Measurements from ENCODE around the gene SP2. TPM values are rescaled to one million over a fixed set of nuclear protein-coding genes. Genes with fewer than 3 reads are reported as not detected.
A peak's percentile ranks its signal among the peaks of the same experiment; 100 is the strongest.

Gene SP2
- 10 to 100 TPM; 20.9 to 25.6 (median 23.1) TPM for total RNA-seq

DNA sequence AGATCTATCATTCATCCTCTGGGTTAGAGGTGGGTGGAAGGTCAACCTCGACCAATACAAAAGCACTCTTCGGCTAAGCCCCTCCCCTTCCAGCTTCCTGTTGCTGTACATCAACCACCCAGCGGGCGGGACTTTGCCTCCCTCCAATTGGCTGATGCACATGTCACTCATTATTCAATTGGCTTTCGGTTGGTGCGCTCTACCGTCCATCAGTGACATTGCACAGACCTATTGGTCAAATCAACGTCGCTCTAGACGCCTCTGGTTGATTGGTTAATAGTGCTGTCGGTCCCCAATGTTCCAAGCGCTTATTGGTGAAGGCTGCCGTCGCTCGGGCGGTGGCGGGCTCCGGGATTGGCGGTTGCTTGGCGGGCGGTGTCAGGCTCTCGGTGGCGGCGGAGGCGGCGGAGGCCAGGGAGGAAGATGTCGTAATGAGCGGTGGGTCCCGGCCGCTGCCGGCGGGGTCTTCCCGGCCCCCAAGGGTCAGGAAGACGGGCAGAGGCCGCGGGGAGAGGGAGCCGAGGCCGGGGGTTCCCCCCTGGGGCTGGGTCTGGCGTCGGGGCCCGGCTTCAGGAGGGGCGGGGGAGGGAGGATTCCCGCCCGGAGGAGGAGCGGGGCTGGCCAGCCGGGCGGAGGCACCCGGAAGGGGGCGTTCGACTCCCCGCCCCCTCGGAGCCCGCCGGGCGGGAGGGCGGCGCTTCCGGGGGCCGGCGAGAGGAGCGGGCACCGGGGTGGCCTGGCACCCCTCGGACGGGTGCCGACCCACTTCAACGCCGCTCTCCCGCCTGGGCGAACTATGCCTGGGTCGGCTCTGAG, at the start of gene SP2:
SP2 (plus strand) TSS at position 381 of the 816 bp plus-strand sequence; CDS start at position 432, 51 bp downstream.
- no peaks in the 10 kb centered on the region for H3K9me3 Mint-ChIP-seq
- H3K4me3 Mint-ChIP-seq = peak within 1 kb of the TSS; percentile 97
- H3K4me1 Mint-ChIP-seq (ENCODE audit: low read depth) = peaks cover 34% of the 10 kb centered on the region
- peak; percentile 92 for ATAC-seq
- H3K27me3 Mint-ChIP-seq (ENCODE audit: low read depth) = no peaks in the 10 kb centered on the region
- peak; percentile 99 for DNase-seq
- peaks cover 11% of the 10 kb centered on the region for H3K36me3 Mint-ChIP-seq (ENCODE audit: insufficient read depth)

GRCh38 chr17:47846716-47847340, 49.2 kb upstream of the SP2 start:
- ATAC-seq (no peak), DNase-seq (no peak)
- Mint-ChIP-seq H3K27me3 (ENCODE audit: low read depth) (peaks cover 60% of the 10 kb centered on the region), H3K36me3 (ENCODE audit: insufficient read depth) (no peaks in the 10 kb centered on the region), H3K4me3 (no peak overlapping the region), H3K9me3 (no peaks in the 10 kb centered on the region), H3K4me1 (ENCODE audit: low read depth) (peaks cover 25% of the 10 kb centered on the region)

GRCh38 chr17:47847341-47848197, 48.5 kb upstream of the SP2 start:
- Mint-ChIP-seq H3K4me3 (no peak overlapping the region), H3K36me3 (ENCODE audit: insufficient read depth) (no peaks in the 10 kb centered on the region), H3K4me1 (ENCODE audit: low read depth) (peaks cover 24% of the 10 kb centered on the region), H3K9me3 (no peaks in the 10 kb centered on the region), H3K27me3 (ENCODE audit: low read depth) (peaks cover 67% of the 10 kb centered on the region)
- ATAC-seq (peak in 1 of 2 donors; percentile 19), DNase-seq (no peak)

GRCh38 chr17:47848198-47848513, 47.9 kb upstream of the SP2 start:
- Mint-ChIP-seq H3K36me3 (ENCODE audit: insufficient read depth) (no peaks in the 10 kb centered on the region), H3K4me1 (ENCODE audit: low read depth) (peaks cover 20% of the 10 kb centered on the region), H3K4me3 (no peak overlapping the region), H3K9me3 (no peaks in the 10 kb centered on the region), H3K27me3 (ENCODE audit: low read depth) (peaks cover 73% of the 10 kb centered on the region)
- DNase-seq (no peak), ATAC-seq (no peak)

DNA sequence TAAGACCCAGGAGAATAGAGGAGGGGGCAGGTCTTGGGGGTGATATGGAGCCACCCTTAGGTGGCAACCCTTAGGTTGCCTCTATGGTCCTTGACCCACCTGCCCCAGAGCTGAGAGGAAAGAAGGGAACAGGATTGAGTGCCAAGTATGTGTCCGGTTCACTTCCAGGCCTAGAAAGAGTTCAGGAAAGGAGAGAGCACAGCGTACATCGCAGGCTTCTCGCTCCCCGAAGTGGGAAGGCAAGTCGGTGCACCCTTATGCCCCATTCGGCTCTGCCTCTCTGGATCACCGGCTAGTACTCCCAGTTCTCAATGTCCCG, 45.7 kb upstream of the SP2 start:
- Mint-ChIP-seq H3K9me3 (no peaks in the 10 kb centered on the region), H3K4me3 (peak overlapping the region; percentile 51), H3K4me1 (ENCODE audit: low read depth) (peaks cover 20% of the 10 kb centered on the region), H3K36me3 (ENCODE audit: insufficient read depth) (no peaks in the 10 kb centered on the region), H3K27me3 (ENCODE audit: low read depth) (peaks cover 85% of the 10 kb centered on the region)
- no peak for ATAC-seq
- DNase-seq = no peak

- DNase-seq = peak; percentile 69
- H3K9me3 Mint-ChIP-seq = no peaks in the 10 kb centered on the region
- H3K27me3 Mint-ChIP-seq (ENCODE audit: low read depth) = peaks cover 85% of the 10 kb centered on the region
- peaks cover 20% of the 10 kb centered on the region for H3K4me1 Mint-ChIP-seq (ENCODE audit: low read depth)
- peak; percentile 91 for ATAC-seq
- H3K36me3 Mint-ChIP-seq (ENCODE audit: insufficient read depth) = no peaks in the 10 kb centered on the region
- peak within 1 kb of the TSS; percentile 51 for H3K4me3 Mint-ChIP-seq
These were observed 45.1 kb upstream of the SP2 start, which contains the start of gene SP6 for GRCh38 chr17:47850692-47851573. Gene SP6, minus strand, starts transcription at chr17:47851163. Its CDS starts 2,734 bp downstream, at chr17:47848429.

DNA sequence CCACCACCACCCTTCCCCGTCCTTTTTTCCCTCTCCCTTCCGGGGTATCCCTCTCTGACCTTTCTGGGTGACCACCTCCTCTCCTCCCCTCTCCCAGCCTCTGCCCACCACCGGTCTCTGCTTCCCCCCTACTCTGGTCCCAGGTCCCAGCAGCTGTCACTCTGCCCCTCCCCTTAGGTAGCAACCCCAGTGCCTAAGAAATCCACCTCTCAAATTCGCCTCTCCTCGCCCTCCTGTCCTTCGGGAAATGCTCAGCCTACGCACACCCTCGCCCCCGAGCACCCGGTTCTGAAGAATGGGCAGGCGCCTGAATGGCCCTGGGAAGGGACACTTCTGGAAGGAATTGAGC, 44.3 kb upstream of the SP2 start:
- ATAC-seq (no peak), DNase-seq (no peak)
- Mint-ChIP-seq H3K27me3 (ENCODE audit: low read depth) (peaks cover 77% of the 10 kb centered on the region), H3K36me3 (ENCODE audit: insufficient read depth) (no peaks in the 10 kb centered on the region), H3K9me3 (no peaks in the 10 kb centered on the region), H3K4me1 (ENCODE audit: low read depth) (peaks cover 20% of the 10 kb centered on the region), H3K4me3 (peak overlapping the region; percentile 11)

GRCh38 chr17:47852113-47852949, 43.7 kb upstream of the SP2 start:
- Mint-ChIP-seq H3K36me3 (ENCODE audit: insufficient read depth) (no peaks in the 10 kb centered on the region), H3K4me3 (peak overlapping the region; percentile 11), H3K9me3 (no peaks in the 10 kb centered on the region), H3K27me3 (ENCODE audit: low read depth) (peaks cover 71% of the 10 kb centered on the region), H3K4me1 (ENCODE audit: low read depth) (peaks cover 16% of the 10 kb centered on the region)
- ATAC-seq = no peak
- no peak for DNase-seq

DNA sequence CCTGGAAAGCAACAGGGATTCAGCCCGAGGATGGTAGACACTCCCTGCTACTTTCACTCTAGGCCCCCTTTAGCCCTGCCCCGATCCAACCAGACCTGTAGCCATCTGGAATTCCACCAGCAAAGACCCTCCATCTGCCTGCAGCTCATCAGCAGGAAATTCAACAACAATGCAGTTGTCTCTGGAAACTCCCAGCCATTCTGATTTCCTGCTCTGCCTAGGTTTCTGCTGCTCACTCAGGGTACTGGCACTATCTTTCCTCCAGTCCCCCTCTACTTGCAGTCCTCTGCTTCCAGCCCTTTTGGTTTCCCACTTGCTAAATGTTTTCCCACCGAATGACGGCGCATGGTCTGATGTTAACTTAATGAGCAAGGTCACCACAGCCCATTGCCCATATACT, 42.4 kb upstream of the SP2 start:
- no peak overlapping the region for H3K4me3 Mint-ChIP-seq
- no peaks in the 10 kb centered on the region for H3K36me3 Mint-ChIP-seq (ENCODE audit: insufficient read depth)
- ATAC-seq (no peak), DNase-seq (no peak)
- H3K27me3 Mint-ChIP-seq (ENCODE audit: low read depth) = peaks cover 65% of the 10 kb centered on the region
- H3K9me3 Mint-ChIP-seq = no peaks in the 10 kb centered on the region
- H3K4me1 Mint-ChIP-seq (ENCODE audit: low read depth) = peaks cover 16% of the 10 kb centered on the region

- Mint-ChIP-seq H3K4me3 (no peak overlapping the region), H3K36me3 (ENCODE audit: insufficient read depth) (no peaks in the 10 kb centered on the region), H3K9me3 (no peaks in the 10 kb centered on the region), H3K4me1 (ENCODE audit: low read depth) (peaks cover 11% of the 10 kb centered on the region), H3K27me3 (ENCODE audit: low read depth) (peaks cover 57% of the 10 kb centered on the region)
- no peak for ATAC-seq
- no peak for DNase-seq
These were observed 40.3 kb upstream of the SP2 start for GRCh38 chr17:47855737-47856136.

DNA sequence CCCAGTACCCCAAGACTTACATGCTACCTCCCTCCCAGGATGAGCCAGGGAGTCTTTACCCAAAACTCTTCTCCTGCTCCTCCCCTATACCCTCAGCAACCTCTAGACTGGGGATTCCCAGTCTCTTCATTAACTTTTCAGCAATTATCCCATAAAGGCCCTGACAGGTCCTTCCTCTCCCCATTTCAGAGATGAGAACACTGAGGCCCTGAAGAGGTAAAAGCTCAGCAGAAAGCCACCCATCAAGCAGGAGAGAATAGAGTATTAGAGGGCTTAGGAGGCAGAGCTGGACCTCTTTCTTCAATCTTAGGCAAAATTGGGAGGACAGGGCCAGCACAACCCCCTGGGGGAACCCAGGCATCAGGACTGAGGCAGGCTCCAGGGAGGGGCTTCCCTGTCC, 39.2 kb upstream of the SP2 start:
- peaks cover 54% of the 10 kb centered on the region for H3K27me3 Mint-ChIP-seq (ENCODE audit: low read depth)
- ATAC-seq (no peak), DNase-seq (no peak)
- H3K36me3 Mint-ChIP-seq (ENCODE audit: insufficient read depth) = no peaks in the 10 kb centered on the region
- no peaks in the 10 kb centered on the region for H3K9me3 Mint-ChIP-seq
- H3K4me1 Mint-ChIP-seq (ENCODE audit: low read depth) = peaks cover 7% of the 10 kb centered on the region
- no peak overlapping the region for H3K4me3 Mint-ChIP-seq

DNA sequence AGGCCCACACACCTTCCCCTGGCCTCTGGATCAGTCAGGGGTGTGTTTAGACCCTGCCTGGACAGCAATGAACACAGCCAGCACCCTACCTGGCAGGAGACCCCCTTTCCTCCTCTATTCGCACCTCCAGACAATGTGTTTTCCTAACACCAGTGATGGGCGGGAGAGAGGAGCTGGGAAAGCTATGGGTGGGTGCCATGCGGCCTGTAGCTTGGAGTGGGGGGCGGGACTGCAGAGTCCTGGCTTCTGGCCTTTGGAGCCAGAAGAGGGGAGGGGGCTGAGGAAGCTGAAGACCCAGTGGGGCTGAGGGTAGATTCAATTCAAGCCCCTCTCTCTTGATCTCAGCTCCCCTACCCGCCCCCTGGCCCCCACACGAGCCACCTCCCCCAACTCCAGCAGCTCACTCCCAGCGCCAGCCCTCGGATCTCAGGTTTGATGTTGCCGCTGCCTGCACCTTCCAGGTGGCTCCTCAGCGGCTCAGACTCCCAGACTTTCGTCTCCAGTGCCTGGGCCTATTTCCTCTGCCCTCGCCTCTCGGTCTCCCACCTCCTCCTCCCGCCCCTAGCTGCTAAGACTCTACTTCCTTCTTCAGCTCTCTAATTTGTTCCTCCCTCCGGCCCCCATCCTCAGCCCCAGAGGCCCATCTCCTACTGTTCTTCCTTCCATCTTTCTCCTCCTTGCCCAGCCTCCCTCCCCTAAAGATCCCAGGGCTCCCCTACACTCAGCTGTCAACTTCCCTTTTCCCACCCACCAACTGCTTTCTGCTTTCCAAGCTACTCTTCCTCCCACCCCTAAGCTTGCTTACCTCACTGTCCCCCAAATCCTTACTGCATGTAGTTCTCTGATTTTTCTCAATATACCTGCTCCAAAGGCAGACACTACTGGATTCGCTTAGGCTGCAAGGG, 38.2 kb upstream of the SP2 start:
- ATAC-seq (no peak), DNase-seq (no peak)
- Mint-ChIP-seq H3K4me3 (no peak overlapping the region), H3K36me3 (ENCODE audit: insufficient read depth) (no peaks in the 10 kb centered on the region), H3K27me3 (ENCODE audit: low read depth) (peaks cover 45% of the 10 kb centered on the region), H3K9me3 (no peaks in the 10 kb centered on the region), H3K4me1 (ENCODE audit: low read depth) (no peaks in the 10 kb centered on the region)
